ENCODE data around the gene SETBP1.

Gene SETBP1

GRCh38 chr18:44733069-44733753 lies 52.5 kb downstream of the SETBP1 start:
- no peak for DNase-seq

GRCh38 chr18:44733754-44734465 lies 53.2 kb downstream of the SETBP1 start:
- no peak for DNase-seq

DNA sequence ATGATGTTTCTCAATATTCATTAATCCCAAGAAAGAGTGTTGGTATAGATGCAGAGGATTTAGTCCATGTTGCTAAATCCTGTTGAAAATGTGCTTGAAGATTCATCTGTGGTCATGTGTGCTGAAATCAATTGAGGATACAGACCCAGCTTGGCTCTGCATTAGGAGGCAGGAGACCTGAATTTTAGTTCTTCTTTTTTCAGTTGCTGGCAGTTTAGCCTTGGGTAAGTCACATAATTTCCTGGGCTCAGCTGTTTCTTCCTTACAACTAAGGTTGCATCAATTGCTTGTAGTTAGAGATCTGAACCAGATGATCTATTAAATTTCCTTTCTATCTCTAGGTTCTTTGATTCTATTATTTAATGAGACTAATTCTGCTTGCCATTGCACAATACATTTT lies 54.4 kb downstream of the SETBP1 start:
- DNase-seq, result no peak

DNA sequence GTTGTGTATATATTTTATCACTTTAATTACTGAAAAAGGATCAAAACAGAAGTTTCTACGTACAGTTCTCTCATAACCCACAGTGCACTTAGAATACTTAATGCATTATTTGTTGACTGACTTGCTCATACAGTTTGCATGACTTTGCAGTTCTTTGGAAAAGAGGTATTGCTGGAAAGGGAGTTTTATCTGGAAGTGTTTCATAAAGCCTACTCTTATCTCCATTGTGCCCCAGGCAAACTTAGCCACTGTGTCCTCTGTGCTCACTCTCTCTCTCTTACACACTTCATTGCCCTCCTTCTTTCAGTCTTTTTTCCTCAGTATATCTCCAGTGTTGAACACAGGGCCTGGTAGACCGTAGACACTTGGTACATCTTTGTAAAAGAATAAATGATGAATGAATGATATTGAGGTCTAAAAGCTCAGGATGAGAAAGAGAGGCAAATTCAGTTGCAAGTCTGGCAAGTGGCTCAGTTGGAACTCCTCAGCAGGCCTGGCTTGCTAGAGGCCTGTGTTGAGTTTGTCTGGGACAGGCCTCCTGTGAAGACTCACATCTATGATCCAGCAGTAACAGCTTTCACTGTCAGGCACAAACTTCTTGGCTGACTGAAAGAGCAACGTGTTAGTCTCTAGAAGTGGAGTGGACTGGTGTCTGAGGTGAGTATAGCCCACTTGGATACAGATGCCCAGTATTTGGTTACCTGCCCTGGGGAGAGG lies 56.1 kb downstream of the SETBP1 start:
- DNase-seq, result no peak

GRCh38 chr18:44737623-44738022 lies 56.9 kb downstream of the SETBP1 start:
- DNase-seq, result no peak

DNA sequence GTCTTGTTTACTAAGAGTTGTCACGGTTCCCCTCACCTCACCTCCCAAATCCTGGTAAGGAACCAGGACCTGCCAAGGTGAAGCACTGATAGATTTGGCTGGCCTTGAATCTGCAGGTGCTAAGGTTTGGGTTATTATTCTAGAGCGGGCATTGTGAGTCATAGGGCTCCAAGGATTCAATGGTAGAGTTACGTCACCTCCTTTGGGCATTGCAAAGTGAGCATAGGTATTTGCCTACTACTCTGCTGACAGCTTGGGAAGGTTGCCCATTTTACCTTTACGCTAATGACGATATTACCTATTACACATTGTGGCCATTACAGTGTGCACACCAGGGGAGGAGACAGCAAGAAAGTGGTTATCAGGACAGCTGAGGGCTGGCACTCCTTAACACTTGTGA lies 59.3 kb downstream of the SETBP1 start:
- no peak for DNase-seq

- no peak for DNase-seq
Measured at GRCh38 chr18:44741085-44741484, 60.4 kb downstream of the SETBP1 start.

- no peak for DNase-seq
Measured at GRCh38 chr18:44741511-44741910, 60.8 kb downstream of the SETBP1 start.

DNA sequence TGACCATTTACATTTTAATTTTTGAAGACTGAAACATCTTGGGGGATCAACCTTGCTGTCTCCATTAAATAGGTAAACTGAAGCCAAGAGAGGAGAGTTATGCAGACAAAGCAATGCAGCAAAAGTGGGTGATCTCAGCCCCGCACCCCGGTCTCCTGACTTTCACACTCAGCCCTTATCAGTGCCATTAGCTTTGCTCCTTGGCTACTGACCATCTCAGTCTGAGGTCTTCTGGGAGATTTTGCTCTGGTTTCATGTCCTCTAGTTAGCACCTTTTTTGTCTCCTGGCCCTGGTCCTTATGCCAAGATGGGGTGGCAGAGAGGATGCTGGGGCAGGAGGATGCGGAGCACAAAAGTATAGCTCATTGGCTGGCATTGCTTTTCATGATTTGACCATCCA lies 61.4 kb downstream of the SETBP1 start:
- DNase-seq, result no peak

- DNase-seq, result no peak
Measured at GRCh38 chr18:44742718-44743311, 62.1 kb downstream of the SETBP1 start.

DNA sequence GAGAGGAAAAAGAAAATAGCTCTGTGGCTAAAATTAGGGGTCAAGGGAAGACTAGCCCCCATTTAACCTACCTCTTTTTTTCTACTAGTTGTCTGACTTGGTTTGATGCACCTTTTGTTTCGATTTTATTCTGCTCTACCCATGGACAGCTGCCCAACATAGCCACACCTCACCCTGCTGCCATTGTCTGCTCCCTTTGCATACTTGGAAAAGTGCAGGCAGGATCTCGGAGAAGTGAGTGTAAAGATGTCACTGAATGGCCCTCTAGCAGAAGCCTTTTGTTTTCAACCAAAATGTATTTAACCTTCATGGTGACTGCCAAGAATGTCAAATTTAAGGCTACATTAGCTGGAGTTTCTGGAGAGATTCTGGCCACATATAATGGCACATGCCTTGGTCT lies 62.9 kb downstream of the SETBP1 start:
- no peak for DNase-seq

- DNase-seq, result no peak
Measured at GRCh38 chr18:44744161-44745121, 63.8 kb downstream of the SETBP1 start.

GRCh38 chr18:44747157-44747556 lies 66.5 kb downstream of the SETBP1 start:
- DNase-seq, result no peak

GRCh38 chr18:44748582-44748981 lies 67.9 kb downstream of the SETBP1 start:
- no peak for DNase-seq

DNA sequence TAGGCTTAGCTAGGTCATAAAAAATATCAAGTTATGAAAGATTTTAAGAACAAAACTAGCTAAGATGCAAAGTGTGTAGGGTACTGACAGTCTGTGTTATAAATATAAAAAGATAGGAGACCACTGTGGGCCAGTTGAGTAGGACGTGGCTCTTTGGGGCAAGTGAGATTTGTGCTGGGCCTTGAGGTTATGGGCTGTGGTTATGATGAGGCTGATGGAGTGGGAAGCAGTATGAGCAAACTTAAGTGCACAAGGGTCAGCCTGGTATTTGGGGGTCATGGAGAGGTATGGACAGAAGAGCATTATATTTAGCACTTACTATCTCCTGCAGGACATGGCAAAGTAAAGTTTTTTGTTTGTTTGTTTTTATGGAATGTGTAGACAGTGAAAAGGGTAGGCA lies 70.1 kb downstream of the SETBP1 start:
- DNase-seq, result no peak

DNA sequence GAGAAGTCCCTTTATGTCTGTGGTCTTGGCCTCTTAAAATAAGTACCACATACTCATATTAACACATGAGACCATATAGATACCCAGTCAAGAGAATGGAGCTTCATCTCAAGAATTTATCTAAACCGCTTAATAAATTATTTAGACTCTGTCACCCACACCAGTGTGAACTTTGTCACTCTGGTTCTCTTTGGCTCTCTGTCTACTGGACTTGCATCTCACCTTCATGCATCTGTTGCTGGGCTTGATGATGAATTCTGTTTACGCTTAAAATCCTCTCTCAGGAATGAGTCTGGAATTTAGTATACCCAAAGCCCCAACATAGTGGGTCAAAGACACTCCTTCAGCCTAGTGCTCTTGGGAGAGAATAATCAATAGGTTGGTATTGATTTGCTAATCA lies 73.9 kb downstream of the SETBP1 start:
- DNase-seq, result no peak

DNA sequence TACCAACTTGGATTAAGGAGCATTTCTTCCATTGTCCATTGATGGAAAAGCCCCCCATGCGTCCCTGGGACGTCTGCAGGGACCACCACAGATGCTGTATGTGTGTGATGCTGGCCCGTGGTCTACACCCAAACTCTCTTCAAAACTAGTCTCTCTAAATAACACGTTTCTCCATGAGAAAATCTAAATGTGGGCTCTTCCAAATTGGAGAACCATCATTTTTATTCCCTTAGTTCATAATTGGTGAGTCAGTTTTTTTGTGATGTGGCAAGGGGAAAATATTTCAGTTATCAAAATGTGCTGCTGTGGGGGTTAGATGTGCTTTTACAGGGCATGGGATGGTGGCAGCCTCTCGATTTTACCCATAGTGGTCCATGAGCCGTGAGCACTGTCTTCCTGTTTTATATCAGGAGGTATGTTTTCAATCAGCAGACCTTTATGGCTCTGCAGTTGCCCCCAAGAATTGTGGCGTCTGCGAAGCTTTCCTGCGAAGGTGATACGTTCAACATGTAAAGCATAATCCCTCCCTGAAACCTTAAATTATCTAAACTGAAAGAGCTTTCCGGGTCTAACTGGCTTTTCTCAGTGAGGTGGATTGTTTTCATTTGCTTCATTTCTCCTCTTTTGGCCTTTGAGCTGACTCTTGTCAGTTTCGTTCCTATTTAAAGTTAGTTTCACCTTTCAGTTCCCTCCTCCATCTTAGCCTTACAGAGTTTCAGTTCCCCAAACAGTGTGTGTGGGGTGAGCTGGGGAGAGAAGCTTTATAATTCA lies 78.4 kb downstream of the SETBP1 start:
- peak in 1 of 6 experiments; percentile 1 for DNase-seq

- DNase-seq, result no peak
Measured at GRCh38 chr18:44759925-44760342, 79.2 kb downstream of the SETBP1 start.

GRCh38 chr18:44761812-44762211 lies 81.1 kb downstream of the SETBP1 start:
- DNase-seq, result no peak

GRCh38 chr18:44763327-44763726 lies 82.6 kb downstream of the SETBP1 start:
- DNase-seq, result no peak

DNA sequence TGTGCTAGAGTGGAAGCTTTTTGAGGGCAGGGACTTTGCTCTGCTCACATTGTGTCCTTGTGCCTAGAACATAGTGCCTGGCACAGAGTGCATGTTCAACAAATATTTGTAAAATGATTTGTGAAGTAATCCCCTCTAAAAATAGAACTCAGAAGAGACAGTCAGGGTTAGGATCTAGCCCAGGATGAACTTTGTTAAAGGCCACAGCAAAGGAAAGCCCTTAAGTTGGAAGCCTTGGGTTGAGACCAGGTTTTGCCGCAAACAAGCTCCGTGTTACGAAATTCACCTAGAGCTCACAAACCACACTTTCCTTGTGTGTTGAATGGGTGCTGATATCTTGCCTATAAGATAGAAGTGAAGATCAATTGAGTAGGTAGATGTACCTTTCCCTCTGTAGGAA lies 84.2 kb downstream of the SETBP1 start:
- DNase-seq, result no peak

DNA sequence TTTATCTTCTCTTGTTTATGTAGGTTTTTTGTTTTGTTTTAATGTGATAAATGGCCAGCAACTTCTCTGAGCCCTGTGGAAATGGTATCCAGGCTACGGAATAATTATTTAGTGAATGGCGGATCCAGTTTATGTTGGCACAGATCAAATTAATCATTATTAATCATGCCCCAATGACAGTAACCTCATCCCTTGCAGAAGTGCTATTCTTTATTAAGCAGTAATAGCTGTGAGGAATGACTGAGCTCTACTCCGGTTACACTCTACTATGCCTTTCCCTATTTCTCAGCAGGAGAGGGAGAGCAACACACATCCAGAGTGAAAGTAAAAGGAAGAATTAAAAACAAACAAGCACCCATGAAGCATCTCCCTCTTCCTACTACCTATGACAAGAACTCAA lies 84.8 kb downstream of the SETBP1 start:
- DNase-seq, result no peak

Data from stimulated activated naive CD4-positive, alpha-beta T cell (primary cell).